NCI-H748 treated with DMSO at 0.1 percent for 48 hours (cell line): ENCODE data around the gene RBP2.
A peak's percentile ranks its signal among the peaks of the same experiment; 100 is the strongest.
"Not testable (repeated sequence)": the region's sequence is repeated elsewhere in the genome, so short reads cannot be mapped to it uniquely, and the experiment has no call there.

Experiments used
- DNase-seq: peaks from one replicate; lab custom pipeline; 2025; lab: John Stamatoyannopoulos, UW

Gene RBP2

DNA sequence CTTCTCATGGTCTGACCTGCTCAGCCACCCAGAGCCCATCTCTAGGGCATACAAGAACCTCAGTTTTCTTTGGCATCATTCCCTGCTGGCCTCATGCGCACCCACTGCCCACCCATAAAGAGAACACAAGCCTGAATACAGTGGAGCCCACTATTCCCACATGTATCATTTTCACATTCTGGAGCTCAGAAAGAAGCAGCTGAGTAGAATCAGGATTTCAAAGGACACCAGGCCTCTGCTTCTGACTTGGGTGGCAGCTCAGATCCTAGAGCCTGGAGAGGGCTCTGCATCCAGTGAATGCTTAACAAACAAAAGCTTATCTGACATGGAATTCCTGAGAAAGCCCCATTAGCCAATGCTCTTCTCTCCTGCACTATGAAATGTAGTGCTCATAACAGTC lies 34.7 kb downstream of the RBP2 start:
- DNase-seq: no peak

DNA sequence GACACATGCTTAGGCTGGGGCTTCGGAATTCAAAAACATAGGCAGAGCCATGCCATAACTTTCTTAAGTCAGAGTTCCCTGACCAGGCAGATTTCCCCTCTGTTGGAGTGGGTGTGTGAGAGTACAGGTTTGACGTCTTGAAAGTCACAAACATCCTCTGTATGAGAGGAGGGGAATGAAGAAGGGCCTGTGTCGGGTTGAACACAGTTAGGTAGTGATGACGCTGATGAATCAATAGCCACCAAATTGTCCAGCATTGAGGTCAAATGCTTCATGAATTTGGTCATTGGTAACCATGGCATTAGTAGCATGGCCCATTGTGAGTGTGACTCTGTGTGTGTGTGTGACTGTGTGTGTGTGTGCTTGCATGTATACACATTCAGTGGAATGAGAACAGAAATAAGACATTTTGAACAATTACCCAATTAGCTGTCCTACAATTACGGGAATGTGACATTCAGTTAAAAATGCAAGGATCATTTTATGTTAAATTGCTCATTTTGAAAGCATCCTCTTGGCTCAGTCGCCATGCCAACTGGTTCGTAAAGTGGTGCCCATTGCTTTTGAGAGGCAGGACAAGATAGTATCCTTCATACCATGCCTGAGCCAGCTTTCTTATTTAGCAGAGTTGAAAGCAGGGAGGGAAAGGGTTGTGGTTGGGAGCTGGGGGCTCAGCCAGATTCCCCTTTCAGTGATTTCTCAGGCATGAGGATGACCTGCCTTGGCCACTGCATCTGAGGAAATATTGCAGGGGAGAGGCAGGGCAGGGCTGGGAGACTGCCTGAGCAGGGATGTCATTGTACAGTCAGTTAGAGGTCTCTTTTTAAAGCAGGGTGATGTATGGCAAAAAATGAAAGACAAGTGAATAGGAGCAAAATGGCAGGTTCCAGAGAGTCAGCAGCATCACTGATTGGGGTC lies 35.4 kb downstream of the RBP2 start:
- DNase-seq: no peak

DNA sequence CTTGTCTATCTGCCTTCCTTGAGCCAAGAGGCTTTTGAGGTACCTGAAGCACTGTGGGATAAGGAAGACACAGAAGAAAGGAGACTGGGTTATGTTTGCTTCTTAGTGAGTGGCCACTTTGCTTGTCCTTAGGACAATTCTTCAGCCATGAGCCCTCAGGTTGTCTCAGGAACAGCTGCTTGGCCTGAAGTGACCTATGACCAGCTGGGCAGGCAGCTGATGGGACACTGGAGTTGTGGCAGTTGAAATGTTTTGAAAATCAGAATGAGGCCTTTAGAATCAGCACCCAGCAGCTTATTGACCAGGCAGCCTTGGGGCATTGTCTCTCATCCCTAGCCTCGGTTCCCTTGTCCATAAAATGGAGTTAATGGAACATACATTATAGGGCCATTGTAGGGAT lies 37.0 kb downstream of the RBP2 start:
- no peak for DNase-seq

DNA sequence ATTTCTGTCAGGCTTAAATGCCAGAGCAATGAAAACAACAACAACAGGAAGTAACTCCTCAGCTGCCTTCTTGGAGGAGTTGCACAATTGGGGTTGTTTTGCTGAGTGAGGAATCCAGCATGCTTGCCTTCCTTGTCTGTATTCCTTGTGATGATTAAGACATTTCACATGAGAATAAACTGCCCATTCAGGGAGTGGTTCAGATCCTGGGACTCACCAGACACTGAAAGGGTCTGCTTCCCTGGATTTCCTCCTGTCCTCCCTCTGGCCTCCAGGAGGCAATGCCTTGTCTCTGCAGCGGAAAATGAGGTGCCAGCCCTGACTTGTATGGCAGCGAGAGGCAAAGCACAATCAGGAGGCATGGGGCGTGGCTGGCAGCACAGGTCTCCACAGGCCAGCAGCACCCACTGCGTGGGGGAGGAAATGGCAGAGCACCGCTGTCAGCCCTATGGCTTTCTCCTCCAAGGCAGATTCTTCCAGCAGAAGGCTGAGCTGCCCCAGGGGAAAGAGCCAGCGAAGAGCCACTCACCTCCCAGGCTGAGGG lies 41.5 kb downstream of the RBP2 start:
- DNase-seq: no peak

DNA sequence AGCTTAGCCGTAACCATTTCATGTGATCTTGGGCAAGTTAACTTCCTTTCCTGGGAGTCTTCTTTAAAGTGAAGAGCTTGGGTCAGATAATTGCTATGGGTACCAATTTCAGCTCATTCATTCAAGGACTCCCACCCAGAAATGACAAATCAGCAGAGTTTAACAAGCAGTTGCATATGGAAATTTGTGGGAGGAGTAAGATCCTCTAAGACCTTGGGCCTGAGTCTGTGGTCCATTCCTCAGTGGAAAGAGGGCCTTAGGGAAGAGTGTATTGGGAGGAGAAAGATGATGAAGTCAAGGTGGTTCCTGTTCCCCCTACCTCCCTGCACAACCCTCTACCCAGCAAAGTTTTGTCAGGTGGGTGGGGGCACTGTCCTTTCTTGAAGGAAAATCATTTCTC lies 42.1 kb downstream of the RBP2 start:
- no peak for DNase-seq

DNA sequence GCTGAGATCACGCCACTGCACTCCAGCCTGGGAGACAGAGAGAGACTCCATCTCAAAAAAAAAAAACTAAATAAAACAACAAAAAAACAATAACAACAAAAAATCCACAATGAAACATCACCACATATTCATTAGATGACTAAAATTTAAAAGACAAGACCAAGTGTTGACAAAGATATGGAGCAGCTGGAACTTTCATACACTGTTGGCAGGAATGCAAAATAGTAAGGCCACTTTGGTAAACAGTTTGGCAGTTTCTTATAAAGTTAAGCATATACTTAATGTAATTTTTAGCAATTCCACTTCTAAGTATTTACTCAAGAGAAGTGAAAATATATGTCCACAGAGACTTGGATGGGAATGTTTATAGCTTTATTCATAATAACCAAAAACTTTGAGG lies 43.2 kb downstream of the RBP2 start:
- no peak for DNase-seq

DNA sequence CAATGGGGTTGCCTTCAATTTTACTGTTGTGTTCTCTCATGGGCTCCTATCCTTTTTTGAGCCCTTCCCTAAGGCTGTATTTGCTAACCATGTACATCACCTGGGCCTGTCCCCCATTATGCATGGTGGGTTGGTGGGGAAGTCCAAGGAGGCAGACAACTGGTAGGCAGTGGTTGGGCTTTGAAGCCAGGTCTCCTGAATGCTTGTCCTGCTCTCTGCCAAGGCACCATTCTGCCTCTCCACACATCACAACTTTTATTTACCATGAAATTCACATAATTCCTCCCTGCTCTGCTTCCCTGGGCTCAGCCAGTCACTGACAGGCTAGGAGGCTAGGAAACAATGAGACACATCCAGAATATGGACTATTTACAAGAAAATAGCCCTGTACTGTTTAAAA lies 45.8 kb downstream of the RBP2 start:
- DNase-seq: no peak

DNA sequence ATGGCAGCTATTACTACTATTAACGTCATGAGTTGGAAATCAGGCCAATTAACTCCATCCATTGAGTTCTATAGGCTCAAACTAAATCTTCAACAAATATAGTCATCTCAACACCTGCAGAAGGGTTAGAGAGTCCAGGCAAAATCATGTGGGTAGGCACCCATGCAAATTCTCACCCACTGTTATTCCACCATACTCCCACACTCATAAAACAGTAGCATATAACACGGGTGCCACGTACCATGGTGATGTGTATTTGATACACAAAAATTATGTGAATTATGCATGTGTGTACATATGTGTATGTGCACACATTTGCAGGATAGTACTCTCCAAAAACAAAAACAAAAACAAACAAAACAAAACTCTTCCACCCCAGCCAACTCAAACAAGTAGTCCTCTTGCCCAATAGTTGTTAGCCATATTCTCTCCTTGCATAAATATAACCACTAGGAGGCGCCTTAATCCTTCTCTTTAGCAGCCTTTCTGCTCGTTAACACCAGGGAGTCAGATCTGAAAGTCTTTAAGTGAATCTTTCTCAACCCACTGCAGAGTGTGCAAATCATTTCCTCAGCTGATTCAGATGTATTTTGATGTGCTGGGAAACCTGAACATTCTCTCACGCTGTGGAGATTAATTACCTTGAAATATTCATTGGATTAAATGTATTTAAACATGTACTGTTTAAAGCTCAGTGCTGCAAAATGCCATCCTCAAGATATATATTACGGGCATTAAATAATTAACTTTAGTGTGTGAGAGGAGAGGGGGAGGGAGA lies 48.8 kb downstream of the RBP2 start:
- DNase-seq: peak; percentile 50

DNA sequence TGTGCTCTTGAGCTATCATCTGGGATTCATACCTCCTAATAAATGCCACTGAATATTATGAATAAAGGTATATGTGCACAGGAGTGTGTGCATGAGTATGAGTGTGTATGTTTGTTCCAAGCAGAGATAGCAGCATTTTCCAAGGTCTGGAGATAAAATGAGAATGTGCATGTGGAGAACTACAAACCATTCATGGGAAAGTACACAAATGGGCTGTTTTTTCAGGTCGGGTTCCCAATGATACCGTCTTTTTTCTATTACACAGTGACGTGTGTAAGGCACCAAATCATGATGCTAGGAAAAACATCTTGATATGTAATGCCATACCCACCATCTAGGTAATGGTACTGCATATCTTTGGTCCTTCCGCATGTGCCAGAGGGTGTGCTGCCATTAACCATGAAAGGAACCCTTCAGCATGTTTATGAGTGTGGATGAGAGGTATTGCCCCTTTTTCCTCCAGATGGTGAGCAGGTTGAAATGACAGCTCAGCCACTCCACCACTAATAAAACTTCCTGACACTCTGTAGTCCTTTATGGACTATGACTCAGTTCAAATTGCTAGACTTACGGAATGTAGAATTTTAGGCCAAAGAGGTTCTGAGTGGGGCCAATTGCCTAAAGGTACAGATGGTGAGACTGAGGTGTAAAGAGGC lies 50.4 kb downstream of the RBP2 start:
- DNase-seq: no peak

DNA sequence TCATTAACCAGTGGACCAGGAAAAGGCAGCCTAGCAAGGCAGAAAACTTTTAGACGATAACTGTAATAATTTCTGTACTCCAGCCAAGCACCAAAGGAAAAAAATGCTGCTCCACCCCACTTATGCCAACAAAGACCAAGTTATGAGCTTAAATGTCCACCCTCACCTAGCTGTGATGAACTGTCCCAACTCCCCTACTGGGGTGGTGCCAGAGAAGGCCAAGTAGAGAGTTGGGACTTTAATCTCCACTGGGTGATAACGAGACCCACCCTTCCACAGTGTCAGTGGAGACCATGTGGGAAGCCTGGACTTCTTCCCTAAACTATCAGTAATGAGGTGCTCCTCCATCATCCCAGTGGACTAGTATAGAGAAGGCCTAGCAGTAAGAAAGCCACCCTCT lies 53.1 kb downstream of the RBP2 start:
- DNase-seq: no peak

DNA sequence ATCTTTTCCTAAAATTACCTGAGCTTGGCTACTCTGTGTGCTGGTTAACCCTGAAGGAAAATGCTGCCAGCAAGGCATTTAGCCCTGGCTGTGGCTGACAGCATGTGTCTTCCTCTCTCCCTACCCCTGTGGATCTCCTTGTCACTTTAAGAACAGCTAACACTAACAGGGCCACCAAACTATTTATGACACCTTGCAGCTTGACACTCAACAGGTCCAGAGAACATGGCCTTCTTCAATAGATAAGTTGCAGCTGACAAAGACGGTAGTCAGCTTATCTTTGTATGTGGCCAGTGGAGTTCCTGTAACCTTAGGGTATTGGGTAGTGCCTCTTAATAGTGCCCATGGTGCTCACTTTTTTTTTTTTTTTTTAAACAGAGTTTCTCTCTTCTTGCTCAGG lies 54.9 kb downstream of the RBP2 start:
- no peak for DNase-seq

DNA sequence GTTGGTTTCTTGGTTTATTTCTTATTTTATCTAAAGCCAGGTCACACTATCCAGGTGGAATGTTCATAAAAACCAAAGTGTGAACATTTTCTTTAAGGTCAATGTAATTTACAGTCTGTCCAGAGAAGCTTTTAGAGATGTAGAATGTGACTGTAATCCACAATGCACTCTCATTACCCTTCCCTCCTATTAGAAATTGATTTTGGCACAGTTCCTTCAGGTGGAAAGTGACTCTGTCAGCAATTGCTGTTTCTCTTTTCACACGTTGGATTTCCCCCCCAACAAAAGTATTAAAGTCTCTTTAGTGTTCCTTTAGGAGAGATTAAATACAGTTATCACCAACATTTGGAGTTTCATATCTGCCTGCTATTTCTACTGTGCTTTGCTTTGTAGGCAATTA lies 55.3 kb downstream of the RBP2 start:
- no peak for DNase-seq

DNA sequence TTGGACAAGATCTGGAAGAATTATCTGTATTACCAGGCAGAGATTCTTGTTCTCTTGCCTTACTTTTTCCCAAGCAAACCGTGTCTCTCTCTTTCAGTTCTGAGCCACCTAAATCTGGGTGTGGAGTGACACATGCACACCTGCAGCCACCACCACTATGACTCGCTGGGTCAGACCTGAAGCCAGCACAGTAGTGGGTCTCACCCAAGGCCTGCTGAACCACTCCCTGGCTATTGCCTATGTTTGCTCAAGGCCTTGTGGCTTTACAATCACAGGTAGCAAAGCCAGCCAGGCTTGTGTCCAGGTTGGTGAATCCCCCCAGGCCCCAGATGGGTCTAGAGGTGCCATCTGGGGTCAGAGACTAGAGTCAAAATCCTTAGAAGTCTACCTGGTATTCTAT lies 58.2 kb downstream of the RBP2 start:
- DNase-seq: no peak

DNA sequence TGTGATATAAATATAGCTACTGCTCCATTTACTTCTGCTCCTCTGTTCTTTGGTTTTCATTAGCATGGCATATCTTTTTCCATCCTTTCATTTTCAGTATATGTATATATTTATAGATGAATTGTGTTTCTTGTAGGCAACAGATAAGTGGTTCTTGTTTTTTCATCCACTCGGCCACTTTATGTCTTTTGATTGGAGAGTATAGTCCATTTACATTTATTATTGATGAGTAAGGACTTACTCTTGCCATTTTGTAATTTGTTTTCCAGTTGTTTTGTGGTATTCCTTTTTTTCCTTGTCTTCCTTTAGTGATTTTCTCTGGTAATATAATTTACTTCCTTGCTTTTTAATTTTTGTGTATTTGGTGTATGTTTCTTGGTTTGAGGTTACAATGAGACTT lies 60.0 kb downstream of the RBP2 start:
- no peak for DNase-seq

DNA sequence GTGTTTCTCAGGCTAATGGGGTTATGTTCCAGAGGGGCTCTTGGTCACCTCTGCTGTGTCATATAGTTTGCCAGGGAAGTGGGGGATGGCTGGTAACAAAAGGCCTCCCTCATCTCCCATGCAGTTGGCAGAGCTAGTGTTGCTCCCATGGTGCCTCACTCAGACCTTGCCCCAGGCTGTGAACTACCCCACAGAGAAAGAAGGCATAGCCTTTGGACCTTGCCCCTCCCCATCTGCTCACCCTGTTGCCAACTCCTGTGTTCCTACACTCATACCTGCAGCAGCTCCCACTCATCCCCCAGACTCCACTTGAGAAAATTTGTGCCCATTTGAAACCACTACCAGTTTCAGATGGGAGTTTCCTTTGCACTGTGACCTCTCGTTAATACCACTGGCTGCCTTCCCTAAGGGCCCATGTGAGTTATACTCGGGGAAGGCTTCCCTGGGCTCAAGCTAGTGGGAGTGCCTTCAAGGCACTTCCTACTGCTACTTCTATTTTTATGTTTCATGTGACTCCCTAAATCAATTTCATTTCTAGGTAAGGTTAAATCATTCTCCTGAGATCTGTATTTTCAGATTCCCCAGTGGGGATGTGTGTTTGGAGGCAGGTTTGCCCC lies 61.6 kb downstream of the RBP2 start:
- DNase-seq: no peak

DNA sequence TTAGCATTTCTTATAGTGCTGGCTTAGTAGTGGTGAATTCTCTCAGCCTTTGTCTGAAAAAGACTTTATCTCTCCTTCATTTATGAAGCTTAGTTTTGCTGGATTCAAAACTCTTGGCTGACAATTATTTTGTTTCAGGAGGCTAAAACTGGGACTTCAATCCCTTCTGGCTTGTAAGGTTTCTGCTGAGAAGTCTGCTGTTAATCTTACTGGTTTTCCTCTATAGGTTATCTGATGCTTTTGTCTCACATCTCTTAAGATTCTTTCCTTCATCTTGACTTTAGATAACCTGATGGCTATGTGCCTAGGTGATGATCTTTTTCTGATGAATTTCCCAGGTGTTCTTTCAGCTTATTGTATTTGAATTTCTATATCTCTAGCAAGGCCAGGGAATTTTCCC lies 63.4 kb downstream of the RBP2 start:
- DNase-seq: not testable (repeated sequence)
